Non-pigmented ciliary epithelial cell (primary cell): ENCODE results near the gene LMO2.
A peak's percentile ranks its signal among the peaks of the same experiment; 100 is the strongest.
"Not testable (repeated sequence)": the region's sequence is repeated elsewhere in the genome, so short reads cannot be mapped to it uniquely, and the experiment has no call there.

Experiments used
- DNase-seq: peaks from one replicate; pipeline ENCODE4 v3.0.0-alpha.2; 2010; ENCODE audit warnings: low read depth

Gene LMO2

GRCh38 chr11:33861386-33861785, 30.5 kb downstream of the LMO2 start:
- no peak for DNase-seq

DNA sequence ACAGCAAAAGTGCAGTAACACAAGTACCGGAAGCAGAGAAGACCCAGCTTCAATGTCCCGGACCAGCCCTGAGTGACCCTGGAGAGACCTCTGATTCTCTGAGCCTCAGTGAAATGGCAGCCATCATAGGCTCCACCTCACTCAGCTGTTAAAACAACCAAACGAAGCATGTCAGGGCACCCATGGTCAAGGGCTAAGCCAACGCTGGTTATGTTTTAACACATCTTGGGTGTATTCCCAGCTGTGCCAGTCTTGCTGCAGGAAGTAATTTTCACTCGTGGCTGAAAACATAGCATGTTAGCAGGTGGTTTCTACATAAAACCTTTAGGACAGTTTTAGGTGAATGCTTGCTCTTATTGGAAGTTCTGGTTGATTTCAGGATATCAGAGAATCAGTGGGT, 30.9 kb downstream of the LMO2 start:
- DNase-seq: no peak

DNA sequence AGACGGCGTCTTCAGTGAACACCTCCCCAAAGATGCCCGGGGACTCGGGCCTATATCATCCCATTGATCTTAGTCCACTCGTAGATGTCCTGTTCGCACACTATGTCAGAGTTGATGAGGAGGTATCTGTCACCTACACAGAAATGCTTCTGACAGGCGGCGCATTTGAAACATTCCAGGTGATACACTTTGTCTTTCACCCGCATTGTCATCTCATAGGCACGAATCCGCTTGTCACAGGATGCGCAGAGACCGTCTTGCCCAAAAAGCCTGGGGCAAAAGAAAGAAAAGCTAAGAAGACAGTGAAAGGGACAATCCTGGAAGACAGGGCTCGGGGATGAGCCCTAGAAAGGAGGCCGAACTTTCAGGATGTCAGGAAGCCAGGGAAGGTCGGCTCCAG, 32.6 kb downstream of the LMO2 start:
- DNase-seq: no peak

DNA sequence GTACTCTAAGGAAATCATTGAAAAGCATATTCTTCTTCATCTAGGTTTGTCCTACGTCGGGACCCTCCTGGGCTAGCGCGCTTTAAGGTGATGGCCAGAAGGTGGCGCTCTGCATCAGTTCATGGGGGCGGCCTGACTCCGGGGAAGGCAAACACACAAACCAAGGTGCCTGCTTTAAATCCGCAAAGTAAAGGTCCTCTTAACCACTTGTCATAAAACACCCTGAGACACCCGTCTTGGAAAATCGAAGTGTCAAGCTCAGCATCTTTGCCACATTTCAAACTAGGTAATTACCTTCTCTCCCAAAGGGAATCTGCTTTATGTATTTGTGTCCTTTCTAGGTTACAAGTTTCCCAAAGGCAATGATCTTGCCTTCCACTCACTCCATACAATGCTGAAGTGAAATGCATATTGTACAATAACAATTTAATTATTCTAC, 33.9 kb downstream of the LMO2 start:
- DNase-seq: peak; percentile 28

- DNase-seq: no peak
Observed at GRCh38 chr11:33855500-33855899, 36.4 kb downstream of the LMO2 start.

DNA sequence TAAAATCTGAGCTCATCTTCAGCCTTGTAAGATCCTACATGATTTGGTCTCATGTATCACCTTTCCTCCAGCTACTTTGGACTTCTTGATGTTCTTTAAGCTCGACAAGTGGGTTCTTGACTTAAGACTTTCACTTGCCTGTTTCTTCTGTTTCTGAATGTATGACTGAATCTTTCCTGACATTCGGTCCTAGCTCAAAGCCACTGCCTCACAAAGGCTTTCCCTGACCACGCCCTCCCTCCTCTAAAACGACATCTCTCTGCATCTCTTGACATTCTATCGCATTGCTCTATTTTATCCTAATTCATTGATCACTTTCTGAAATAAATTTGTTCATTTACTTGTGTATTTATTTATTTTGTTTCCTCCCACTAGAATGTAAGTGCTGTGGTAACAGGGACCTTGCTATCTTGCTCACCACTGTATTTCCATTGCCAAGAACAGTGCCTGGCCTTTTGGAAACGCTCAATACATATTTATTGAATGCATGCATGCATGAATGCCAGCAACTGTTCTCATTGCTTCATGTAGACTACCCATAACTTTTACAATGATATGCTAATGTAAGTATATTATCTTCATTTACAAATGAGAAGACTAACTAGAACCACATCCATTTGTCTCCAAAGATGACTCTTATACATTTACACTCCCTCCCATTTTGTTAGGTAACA, 43.0 kb downstream of the LMO2 start:
- DNase-seq: no peak

- DNase-seq: no peak
Observed at GRCh38 chr11:33847251-33847650, 44.6 kb downstream of the LMO2 start.

- no peak for DNase-seq
Observed at GRCh38 chr11:33844236-33844635, 47.6 kb downstream of the LMO2 start.

GRCh38 chr11:33843018-33843417, 48.9 kb downstream of the LMO2 start:
- DNase-seq: no peak

DNA sequence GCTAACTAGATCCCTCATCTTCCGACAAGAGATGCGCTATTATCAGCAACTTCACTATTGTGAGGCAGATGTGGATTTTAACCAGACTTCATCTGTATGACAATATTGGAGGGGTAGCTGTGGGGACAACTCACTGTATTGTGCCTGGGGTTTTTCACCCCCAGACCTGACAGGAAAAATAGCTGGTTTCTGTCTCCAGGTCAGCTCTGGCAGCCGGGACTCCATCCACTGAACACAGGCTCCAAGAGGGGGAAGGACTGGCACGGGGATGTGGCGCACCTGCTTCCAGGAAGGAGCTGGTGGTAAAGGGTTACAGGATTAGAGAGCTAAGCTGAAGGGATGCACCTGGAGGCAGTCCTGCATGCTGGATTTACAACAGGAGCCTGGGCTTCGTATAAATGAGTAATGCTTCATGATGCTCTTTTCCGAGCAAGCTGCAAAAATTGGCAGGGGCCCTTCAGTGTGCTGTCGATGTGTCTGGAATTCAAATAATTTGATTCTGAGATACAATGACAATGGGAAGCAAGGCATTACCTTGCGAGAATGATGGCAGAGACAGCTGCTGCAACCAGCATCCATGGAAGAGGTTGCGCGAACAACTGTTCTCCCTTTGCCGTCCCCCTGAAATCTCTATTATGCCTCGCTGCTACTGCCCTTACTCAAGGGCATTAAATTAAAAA, 49.5 kb downstream of the LMO2 start:
- DNase-seq: no peak

- not testable (repeated sequence) for DNase-seq
Observed at GRCh38 chr11:33838234-33838633, 53.6 kb downstream of the LMO2 start.

DNA sequence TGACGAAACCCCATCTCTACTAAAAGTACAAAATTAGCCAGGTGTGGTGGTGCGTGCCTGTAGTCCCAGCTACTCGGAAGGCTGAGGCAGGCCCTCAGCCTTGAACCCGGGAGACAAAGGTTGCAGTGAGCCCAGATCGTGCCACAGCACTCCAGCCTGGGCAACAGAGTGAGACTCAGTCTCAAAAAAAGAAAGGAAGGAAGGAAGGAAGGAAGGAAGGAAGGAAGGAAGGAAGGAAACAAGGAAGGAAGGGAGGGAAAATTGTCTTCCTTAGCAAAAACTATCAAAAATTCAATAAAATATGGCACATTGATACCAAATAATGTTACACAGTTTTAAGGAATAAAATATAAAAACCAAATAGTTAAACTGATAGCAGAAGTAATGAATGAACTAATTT, 54.5 kb downstream of the LMO2 start:
- not testable (repeated sequence) for DNase-seq

DNA sequence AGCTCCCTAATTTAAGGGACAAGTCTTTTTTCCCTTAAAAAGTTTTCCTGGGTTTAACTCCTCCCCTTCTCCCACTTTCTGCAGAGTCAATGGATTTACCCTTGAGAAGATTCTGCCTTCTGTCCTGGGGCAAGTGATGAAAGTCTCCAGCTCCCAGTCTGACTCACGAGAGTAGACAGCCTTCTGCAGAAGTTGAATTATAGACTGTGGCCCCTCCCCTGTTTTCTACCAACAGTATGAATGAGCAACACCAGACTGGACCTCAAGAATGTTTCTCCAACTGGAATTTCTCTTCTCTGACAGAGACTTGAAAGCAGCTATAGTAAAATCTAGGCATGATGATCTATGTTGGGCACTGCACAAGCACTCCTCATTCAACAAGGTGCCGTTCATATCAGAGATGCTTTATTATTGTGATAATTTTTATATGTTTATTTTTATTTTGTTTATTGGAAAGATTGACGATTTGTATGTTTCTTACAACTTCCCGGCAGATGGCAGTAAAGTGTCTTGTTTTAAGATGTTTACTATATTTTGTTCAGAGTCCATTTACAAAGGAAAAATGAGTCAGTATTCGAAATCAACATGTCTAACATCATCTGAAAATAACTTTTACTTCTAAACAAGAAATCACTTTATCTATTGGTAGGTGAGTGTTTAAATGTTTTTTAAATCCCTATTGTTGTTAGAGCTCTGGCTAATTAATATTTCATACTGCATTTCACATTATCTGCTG, 56.6 kb downstream of the LMO2 start:
- DNase-seq: peak; percentile 28

- DNase-seq: no peak
Observed at GRCh38 chr11:33832676-33833075, 59.2 kb downstream of the LMO2 start.

- no peak for DNase-seq
Observed at GRCh38 chr11:33830903-33831648, 60.8 kb downstream of the LMO2 start.

DNA sequence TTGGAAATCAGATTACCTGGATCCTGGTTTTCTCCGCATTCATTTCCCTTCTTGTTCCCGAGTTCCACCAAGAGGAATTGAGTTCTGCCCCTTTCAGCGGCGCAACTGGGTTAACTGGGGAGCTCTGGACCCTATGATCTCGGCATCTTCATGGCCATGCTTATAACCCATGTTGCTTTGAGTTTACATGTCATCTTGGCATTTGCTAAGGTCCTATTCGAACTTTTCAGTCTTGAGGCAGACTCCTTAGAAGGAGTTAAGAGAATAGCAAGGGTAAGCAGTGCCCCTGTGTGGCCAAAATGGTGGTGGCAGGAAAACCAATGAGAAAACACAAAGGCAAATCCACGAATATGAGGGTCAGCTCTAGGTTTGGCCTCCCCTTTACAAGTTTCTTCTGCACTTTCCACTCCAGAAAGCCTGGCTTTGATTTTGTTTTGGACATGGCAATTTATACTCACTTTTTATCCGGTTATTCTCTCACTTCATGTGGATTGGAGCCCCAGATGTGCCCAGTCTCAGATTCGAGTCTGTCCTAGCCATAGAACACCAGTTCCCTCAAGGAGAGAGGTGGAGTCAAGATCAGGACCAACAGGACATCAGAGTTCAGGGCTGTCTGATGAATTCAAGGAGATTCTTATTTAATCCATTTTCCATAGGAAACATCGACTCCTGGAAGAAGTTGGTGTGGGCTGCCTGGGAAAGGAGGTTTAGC, 62.3 kb downstream of the LMO2 start:
- peak; percentile 20 for DNase-seq

DNA sequence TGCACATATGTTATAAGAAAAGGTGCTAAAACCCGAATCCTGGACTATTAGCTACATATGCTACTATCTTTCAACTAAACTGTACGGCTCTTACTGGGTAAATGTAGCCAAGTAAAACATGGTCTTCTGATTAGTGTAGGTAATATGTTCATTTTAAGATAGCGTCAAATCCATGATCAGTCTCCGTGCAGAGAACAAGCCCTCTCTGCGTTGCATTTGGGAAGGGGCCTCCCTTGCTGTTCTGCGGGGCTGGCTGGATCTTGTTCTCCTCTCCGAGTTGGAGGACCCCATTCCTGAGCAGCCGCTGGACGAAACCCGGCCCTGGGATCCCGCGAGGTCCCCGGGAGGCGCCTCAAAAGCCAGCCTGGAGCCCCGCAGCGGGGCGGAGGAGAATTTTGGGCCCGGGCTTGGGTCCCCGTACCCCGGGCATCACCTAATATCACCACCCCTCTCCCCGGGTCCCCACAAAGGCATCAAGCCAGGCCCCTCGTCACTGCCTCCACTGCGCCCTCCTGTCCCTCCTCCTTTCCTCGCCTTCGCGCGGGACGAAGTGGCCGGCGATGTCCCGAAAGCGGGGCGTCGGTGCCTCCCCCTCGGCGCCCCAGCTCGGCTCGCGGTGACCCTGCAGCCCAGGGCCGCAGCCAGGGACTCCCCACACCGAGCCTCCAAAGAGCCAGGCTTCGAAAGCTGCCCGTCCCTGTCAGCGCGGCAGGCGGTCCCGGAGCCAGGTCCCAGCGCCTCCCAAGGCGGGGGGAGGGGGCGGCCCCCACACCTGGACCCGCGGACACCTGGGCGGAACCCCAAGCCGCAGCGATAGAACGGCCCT, 63.1 kb downstream of the LMO2 start:
- DNase-seq: no peak

- no peak for DNase-seq
Observed at GRCh38 chr11:33827206-33827605, 64.7 kb downstream of the LMO2 start.

DNA sequence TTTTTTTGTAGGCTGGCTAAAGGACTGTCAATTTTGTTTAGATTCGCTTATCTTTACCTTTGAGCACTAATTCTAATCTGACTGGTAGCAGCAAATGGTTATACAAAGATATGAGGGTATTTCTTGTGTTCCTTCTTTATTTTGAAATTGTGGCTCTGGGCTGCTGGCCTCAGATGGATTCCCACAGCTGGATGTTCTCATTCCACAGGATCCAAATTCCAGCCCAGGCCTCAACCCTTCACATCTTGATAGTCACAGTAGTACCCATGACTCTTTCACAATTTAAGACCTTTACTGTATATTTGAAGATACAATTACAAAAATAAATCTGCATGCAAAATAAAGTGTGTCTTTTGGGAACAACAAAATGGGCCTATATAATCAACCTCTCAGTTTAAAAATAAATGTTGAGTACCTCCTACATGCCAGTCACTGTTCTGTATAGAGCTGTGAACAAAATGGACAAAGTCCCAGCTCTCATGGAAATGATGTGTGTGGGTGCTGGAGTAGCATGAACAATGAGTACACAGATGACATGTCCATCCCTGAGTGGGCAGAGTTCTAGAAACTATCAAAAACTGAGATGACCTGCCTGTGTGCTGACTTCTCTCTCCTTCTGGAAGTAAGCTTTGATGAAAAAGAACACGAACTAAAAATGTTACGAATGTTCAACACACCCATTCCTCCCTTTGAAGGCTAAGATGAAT, 65.9 kb downstream of the LMO2 start:
- DNase-seq: no peak

DNA sequence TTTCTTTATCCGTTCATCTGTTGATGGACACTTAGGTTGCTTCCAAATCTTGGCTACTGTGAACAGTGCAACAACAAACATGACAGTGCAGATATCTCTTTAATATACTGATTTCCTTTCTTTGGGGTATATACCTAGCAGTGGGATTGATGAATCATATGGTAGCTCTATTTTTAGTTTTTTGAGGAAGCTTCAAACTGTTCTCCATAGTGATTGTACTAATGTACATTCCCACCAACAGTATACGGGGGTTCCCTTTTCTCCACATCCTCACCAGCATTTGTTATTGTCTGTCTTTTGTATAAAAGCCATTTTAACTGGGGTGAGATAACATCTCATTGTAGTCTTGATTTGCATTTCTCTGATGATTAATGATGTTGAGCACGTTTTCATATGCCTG, 68.9 kb downstream of the LMO2 start:
- DNase-seq: not testable (repeated sequence)
